MM.1S (cell line): Measurements from ENCODE around the gene RPL10A.

Source experiments
- EZH2 ChIP-seq: fragments of 300-600 bp; sonication (generic); optimal IDR thresholded peaks from 2 replicates; pipeline ENCODE3; 2017; ENCODE audit warnings: low read depth, mild to moderate bottlenecking, antibody characterized with exemption, low read length, mixed read lengths
- EZH2phosphoT487 ChIP-seq: fragments of 300-600 bp; sonication (generic); IDR thresholded peaks from 2 replicates; pipeline ENCODE4 v1.6.1; 2018; ENCODE audit warnings: antibody characterized with exemption, low read length
- TF ChIP-seq, protein P1 (sequence below): fragments of 300-600 bp; sonication (generic); IDR thresholded peaks from 2 replicates; pipeline ENCODE4 v1.5.1; 2016; ENCODE audit warnings: antibody characterized with exemption, low read length, mixed read lengths

DNA sequence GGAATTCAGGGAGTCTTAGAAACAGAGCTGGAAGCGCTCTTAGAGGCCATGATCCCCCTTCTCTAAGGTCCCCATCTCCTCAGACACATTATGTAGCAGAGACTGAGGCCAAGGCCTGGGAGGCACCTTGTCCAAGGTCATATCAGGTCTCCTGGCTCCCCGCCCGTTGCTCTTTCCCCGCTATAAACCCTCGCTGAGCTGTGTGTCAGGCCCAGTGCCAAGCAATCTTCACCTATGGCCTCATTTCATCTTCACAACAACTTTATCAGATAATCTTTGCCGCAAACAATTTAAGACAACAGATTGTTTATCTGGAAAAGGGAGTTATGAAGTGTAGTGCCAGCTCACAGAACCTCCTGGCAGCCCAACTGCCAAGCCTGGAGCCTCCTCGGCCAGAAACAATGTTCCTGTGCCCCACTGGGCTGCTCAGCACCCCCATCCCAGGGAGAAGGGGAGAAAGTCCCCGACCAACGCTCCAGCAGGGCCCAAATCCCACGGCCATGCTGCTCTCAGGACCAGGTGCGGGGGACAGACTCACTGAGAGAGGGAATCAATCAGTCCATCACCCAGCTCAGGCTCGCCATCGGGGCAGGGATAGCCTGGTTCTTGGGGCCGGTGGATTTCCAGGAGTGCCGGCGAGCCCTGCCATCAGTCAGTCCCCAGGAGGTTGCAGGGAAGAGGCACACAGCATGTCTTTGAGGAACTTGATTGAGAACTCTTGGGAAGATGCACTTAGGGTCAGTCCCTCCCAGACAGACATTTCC is 32.9 kb upstream of the RPL10A start:
- TF ChIP-seq, protein P1, sequence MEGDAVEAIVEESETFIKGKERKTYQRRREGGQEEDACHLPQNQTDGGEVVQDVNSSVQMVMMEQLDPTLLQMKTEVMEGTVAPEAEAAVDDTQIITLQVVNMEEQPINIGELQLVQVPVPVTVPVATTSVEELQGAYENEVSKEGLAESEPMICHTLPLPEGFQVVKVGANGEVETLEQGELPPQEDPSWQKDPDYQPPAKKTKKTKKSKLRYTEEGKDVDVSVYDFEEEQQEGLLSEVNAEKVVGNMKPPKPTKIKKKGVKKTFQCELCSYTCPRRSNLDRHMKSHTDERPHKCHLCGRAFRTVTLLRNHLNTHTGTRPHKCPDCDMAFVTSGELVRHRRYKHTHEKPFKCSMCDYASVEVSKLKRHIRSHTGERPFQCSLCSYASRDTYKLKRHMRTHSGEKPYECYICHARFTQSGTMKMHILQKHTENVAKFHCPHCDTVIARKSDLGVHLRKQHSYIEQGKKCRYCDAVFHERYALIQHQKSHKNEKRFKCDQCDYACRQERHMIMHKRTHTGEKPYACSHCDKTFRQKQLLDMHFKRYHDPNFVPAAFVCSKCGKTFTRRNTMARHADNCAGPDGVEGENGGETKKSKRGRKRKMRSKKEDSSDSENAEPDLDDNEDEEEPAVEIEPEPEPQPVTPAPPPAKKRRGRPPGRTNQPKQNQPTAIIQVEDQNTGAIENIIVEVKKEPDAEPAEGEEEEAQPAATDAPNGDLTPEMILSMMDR = no peak
- TF ChIP-seq EZH2 = no peak
- no peak for TF ChIP-seq EZH2phosphoT487
